GM18951 (cell line): ENCODE measurements around the gene ITGA7.

Experiments used
- POLR2A ChIP-seq: IDR thresholded peaks from 4 replicates; pipeline ENCODE4 v1.6.1; 2011; ENCODE audit warnings: mild to moderate bottlenecking; ENCODE audit not compliant: insufficient read length, insufficient read depth; ENCODE audit errors: extremely low read depth
- in situ Hi-C: fragments of 300-500 bp; cut with MboI; formaldehyde crosslinking; loops from one replicate; pipeline ENCODE4 v1.12.0; 2022; ENCODE audit warnings: low sequenced_read_pairs, mixed read lengths, inconsistent platforms; ENCODE audit not compliant: unreplicated experiment

Gene ITGA7

GRCh38 chr12:55696796-55697462 is 10.8 kb downstream of the ITGA7 start:
- in situ Hi-C loops = no loop called here
- TF ChIP-seq POLR2A = no peak

GRCh38 chr12:55696141-55696540 is 11.6 kb downstream of the ITGA7 start:
- no peak for TF ChIP-seq POLR2A
- in situ Hi-C loops = no loop called here

- in situ Hi-C loops = no loop called here
- no peak for TF ChIP-seq POLR2A
Observed at GRCh38 chr12:55695349-55695748, 12.4 kb downstream of the ITGA7 start.

GRCh38 chr12:55694651-55695050 is 13.1 kb downstream of the ITGA7 start:
- no peak for TF ChIP-seq POLR2A

GRCh38 chr12:55694188-55694515 is 13.6 kb downstream of the ITGA7 start:
- TF ChIP-seq POLR2A = no peak
- in situ Hi-C loops = no loop called here

More at GRCh38 chr12:55694651-55695050, 13.1 kb downstream of the ITGA7 start:
- in situ Hi-C loops = no loop called here

- no peak for TF ChIP-seq POLR2A
- in situ Hi-C loops = no loop called here
Observed at GRCh38 chr12:55693323-55694187, 14.1 kb downstream of the ITGA7 start.

- no peak for TF ChIP-seq POLR2A
- in situ Hi-C loops = no loop called here
Observed at GRCh38 chr12:55692631-55693322, 14.9 kb downstream of the ITGA7 start.

GRCh38 chr12:55688716-55689655 is 18.7 kb downstream of the ITGA7 start:
- TF ChIP-seq POLR2A = no peak
- in situ Hi-C loops = no loop called here

- no peak for TF ChIP-seq POLR2A
Observed at GRCh38 chr12:55687746-55688145, 20.0 kb downstream of the ITGA7 start.

GRCh38 chr12:55686366-55687010 is 21.2 kb downstream of the ITGA7 start:
- in situ Hi-C loops = no loop called here
- TF ChIP-seq POLR2A = no peak

More at GRCh38 chr12:55687746-55688145, 20.0 kb downstream of the ITGA7 start:
- in situ Hi-C loops = no loop called here

GRCh38 chr12:55685671-55686070 is 22.0 kb downstream of the ITGA7 start:
- in situ Hi-C loops = no loop called here
- no peak for TF ChIP-seq POLR2A

- TF ChIP-seq POLR2A = no peak
- in situ Hi-C loops = no loop called here
Observed at GRCh38 chr12:55684761-55685370, 22.8 kb downstream of the ITGA7 start.
